CD4-positive, alpha-beta T cell treated with Interleukin-15 for 4 hours (primary cell): ENCODE results near the gene UNC13B.
"Not testable (repeated sequence)": the region's sequence is repeated elsewhere in the genome, so short reads cannot be mapped to it uniquely, and the experiment has no call there.

Source experiments
- DNase-seq: peaks from one replicate; pipeline ENCODE4 v3.0.0-alpha.2; 2020; ENCODE audit warnings: low spot score

UNC13B gene

GRCh38 chr9:35161713-35162604 is at the start of gene UNC13B:
Gene UNC13B, plus strand, starts transcription at chr9:35162009. Its CDS starts 275 bp downstream, at chr9:35162284.
- DNase-seq, result peak; percentile 71

DNA sequence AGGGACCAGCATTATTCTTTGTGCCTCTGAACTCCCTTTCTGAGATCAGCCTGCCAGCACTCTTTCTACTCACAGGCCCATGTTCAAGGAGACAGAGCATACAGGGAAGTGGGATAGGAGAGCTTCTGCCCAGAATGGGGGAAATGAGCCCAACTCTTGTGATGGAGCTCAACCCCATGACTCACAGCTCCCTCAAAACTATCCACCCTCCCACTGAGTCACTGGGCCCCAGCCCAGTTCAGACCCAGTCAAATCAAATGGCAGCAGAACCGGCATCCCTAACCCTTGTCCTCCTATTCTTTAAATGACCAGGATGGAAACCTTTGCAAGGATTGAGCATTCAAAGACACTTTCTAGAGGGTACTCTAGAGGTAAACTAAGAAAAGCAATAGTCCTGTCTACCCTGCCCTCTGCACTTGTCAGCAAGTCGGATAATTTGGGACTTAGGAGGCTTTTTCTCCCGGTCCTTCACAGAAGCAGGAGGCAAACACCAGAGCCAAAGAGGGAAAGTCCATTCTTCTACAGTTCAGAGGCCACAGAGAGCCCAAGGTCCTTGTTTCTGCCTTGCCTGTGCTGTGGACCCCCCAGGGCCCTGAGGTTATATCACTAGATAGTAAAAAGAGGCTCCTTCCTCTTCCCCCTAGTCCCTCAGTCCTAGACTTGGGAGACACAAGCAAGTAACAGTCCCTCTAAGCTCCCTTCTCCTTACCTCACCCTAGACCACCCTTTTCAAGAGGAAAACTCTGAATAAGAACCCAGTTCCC is 49.4 kb upstream of the UNC13B start:
- DNase-seq, result peak; percentile 54

GRCh38 chr9:35114113-35114839 is 47.5 kb upstream of the UNC13B start:
- DNase-seq, result peak; percentile 94

- DNase-seq, result peak; percentile 50
Observed at GRCh38 chr9:35114840-35115628, 46.8 kb upstream of the UNC13B start.

DNA sequence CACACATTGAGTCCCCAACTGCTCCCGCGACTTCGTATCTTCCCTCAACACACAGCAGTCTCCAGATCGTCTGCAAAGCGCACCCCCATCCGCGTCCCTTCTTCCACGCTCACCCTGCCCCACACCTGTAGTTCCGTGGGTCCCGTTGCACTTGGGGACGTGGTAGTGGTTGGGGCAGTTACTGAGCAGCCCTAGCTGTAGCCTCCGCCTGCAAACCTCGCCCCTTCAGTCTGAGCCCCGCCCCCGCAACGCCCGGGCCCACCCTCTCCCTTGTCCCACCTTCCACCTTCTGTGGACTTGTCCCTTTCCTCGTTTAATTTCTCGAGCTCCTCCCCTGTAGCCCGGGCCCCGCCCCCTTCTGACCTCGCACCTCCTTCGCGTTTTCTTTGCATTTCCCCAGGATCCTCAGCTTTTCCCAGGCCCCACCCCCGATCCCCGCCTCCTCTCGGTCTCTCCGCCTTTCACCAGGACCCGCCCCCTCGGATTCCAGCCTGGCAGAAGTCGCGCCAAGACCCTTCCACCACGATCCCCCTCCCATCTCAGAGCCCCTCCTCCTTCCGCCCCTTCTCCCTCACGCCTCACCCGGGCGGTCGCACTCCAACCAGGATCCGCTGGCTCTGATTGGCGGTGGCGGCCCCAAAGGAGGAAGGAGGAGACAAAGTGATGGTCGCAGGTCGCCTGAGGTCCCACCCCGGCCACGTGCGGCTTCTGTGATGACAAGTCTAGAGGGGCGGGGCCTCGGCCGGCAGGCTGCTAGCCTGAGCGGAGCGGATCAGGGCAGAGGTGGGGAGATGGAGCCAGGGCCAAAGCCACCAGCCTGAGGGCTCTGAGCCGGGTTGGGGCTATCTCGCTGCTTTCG is 45.9 kb upstream of the UNC13B start, which contains the start of gene ATOSB:
Gene ATOSB (minus strand): TSS at position 183 of the 859 bp plus-strand sequence. CDS start 7,588 bp downstream, outside the sequence.
- peak; percentile 93 for DNase-seq

GRCh38 chr9:35116539-35116897 is 45.3 kb upstream of the UNC13B start:
- DNase-seq, result no peak

DNA sequence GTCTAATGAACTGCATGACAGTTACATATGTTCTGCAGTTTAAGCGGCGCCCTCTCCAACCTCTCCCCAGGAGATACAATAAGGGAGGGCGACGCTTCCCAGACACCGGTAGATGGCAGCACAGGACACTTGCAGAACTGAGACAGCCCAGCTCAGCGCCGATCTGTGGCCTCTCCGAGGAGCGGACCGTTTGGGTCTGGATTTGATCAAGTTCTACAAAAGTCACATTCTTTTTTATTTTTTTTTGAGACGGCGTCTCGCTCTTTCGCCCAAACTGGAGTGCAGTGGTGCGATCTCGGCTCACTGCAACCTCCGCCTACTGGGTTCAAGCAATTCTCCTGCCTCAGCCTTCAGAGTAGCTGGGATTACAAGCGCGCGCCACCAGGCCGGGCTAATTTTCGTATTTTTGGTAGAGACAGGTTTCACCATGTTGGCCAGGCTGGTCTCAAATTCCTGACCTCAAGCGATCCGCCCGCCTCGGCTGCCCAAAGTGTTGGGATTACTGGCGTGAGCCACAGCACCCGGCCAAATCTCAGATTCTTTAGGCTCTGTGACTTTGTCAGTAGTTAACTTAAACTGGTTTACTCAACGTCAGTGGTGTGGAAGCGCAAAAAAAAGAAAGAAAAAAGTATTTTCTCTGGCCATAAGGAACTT is 44.8 kb upstream of the UNC13B start:
- DNase-seq, result peak; percentile 92

DNA sequence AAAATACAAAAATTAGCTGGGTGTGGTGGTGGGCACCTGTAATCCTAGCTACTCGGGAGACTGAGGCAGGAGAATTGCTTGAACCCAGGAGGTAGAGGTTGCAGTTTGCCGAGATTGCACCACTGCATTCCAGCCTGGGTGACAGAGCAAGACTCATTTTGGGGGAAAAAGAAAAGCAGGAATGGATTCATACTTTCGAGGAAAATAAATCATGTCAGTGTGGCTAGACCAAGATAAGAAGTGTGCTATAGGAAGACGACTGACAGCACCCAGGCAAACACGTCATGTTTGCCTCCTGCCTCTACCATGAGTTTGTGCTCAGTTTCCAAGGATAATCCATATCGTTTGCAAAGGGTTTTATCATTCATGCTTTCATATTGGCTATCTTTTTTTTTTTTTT is 26.9 kb upstream of the UNC13B start:
- no peak for DNase-seq

- no peak for DNase-seq
Observed at GRCh38 chr9:35135988-35136387, 25.8 kb upstream of the UNC13B start.

DNA sequence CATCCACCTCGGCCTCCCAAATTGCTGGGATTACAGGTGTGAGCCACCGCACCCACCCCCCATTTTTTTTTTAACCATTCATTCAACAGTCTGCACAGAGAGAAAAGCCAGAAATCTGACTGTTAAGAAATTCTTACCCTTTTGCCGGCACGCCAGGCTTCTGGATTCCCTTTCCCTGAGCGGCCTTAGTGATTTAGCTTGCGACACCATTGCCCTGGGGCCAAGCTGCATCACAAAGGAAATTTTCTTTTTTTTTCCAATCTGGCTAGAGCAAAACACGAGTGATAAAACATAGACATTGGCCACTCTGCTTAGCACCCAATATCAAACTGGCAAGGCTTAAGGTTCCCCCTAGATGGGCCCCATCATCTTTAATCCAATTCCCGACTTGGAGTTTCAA is 24.9 kb upstream of the UNC13B start:
- DNase-seq, result no peak

GRCh38 chr9:35140093-35140492 is 21.7 kb upstream of the UNC13B start:
- DNase-seq, result no peak

DNA sequence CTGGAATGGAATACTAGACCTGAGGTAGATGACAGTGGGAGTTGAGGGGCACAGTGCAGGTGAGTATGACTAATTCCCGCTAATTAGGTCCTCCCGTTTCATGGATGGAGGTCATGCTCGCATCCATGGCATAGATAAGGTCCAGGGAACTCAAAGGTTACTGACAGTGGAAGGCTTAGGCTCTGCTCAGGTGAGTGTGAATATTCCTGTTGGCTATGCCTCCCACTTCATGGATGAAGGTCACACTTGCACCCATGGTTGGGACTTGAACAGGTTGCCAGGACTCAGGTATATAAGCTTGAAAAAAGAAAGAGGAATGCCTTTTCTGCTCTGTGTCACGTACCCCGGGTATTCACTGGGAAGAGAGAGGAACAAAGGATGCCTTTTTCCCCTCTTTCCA is 19.8 kb upstream of the UNC13B start:
- DNase-seq, result no peak

DNA sequence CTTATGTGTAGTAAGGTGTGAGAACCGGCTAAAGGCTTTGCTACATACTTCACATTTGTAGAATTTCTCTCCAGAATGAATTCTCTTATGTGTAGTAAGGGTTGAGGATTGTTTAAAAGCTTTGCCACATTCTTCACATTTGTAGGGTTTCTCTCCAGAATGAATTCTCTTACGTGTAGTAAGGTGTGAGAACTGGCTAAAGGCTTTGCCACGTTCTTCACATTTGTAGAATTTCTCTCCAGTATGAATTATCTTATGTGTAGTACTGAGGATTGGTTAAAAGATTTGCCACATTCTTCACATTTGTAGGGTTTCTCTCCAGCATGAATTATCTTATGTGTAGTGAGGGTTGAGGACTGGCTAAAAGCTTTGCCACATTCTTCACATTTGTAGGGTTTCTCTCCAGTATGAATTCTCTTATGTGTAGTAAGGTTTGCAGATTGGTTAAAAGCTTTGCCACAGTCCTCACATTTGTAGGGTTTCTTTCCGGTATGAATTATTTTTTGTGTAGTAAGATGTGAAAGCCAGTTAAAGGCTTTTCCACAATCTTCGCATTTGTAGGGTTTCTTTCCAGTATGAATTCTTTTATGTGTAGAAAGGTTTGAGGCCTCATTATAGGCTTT is 13.8 kb upstream of the UNC13B start:
- DNase-seq, result not testable (repeated sequence)

DNA sequence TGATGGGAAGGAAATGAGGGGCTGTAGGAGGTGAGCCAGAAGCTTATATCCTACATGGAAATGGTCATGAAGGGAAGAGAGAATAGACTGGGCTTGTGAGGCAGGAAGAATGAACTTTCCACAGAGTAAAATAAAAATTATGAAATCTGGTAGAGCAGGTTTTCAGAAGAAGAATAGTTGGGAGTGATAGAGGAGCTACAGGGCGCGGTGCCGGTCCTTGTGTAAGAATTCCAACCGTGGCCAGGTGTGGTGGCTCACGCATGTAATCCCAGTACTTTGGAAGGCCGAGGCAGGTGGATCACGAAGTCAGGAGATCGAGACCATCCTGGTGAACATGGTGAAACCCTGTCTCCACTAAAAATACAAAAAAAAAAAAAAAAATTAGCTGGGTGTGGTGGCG is 8.9 kb upstream of the UNC13B start:
- no peak for DNase-seq

DNA sequence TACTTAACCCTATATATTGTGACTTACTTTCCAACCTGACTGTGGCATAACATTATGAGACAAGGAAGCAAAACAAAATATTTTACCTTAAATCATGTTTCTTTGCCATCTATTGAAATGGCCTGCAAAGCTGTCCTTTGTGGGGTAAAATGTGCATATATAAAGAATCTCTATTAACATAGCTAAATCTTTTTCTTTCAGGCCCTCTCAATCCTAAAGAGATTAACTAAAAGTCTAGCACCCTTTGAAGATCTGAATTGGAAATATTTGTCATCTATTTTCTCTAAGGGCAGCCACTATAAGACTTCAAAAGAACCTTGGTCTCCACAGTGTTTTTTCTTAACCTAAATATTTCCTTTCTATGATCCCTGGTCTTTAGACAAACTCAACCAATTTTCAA is 5.0 kb upstream of the UNC13B start:
- DNase-seq, result no peak

DNA sequence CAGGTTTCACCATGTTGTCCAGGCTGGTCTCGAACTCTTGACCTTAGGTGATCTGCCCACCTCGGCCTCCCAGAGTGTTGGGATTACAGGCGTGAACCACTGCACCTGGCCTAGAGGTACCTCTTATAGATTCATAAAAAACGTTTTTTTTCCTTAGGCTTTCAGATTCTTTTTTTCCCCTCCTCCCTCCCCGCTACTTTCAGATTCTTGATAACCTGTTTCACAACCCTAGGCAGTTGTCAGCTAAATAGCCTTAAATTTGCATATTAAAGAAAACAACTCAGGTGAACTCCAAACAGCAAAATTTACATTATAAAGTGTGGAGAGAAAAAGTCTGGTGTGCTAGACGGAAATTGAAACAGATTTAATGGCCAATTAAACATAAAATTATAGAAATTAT is 4.0 kb upstream of the UNC13B start:
- DNase-seq, result not testable (repeated sequence)

DNA sequence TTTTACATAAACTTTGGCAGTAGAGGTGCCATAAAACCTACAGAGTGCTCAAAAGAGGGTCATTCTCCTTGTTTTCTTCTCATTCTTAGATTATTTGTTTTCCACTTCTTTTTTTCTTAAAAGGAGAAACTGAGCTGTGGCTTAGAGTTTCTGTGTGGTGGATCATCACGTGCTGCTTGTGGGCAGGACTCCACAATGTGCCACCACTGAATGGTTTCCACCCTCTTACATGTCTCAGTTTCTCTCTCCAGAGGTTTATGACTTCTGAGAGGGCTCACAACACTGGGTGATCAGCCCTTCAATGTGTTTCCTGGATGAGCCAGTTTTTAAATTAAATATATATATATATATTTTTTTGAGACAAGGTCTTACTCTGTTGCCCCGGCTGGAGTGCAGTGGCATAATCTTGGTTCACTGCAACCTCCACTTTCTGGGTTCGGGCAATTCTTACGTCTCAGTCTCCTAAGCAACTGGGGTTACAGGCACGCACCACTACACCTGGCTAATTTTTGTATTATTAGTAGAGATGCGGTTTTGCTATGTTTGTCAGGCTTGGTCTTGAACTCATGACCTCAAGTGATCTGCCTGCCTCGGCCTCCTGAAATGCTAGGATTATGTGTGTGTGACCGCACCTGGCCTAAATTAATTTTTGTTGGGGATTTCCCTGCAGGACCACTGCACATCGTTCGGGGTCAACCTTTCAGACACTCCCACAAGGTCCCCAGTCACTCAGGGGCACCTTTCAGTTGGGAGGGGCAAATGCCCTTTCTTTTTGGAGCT is 3.1 kb upstream of the UNC13B start:
- DNase-seq, result no peak

DNA sequence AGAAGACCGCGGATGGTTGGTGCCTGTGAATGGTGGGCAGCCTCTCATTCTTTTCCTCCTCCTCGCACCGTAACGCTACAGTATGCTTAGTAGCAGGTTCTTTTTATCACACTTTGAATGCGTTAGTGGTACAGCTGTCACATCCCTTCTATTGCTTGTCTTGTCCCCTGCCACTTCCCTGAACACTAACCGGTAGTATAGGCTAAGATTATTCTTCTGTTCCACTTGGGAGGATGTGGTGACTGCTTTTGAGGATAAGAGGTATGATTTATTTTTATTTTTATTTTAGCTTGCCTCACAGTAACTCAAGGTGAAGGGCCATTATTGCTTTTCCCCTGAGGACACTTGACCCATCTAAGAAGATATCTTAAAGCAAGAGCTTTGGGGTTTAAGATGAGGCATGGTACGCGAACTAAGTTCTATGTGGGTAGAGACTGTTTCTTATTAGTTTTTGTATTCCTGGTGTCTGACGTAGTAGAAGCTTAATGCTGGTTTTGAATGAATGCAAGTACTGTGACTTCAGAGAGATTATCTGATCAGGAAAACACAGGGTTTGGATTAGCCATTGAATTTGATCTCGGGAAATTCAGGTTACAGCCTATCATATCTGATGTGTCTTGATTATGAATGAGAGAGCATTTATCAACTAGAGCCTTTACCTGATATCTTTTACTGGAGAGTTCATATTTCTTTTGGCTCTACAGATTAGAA is 951 bp downstream of the UNC13B start:
- no peak for DNase-seq
